GM23248 (cell line): ENCODE measurements around the gene ZBTB7C. TPM values are rescaled to one million over a fixed set of nuclear protein-coding genes. Genes with fewer than 3 reads are reported as not detected.

Experiments used
- DNase-seq: peaks from one replicate; pipeline ENCODE4 v3.0.0-alpha.2; 2015
- H2AFZ ChIP-seq: fragments of 200-600 bp; sonication (generic); 2 replicates; pipeline ENCODE4 v1.6.1; 2016; ENCODE audit warnings: antibody characterized with exemption
- H3F3A ChIP-seq: fragments of 200-600 bp; sonication (generic); 2 replicates; pipeline ENCODE4 v1.6.1; 2016; ENCODE audit warnings: mild to moderate bottlenecking, antibody characterized with exemption, mixed run types; ENCODE audit not compliant: insufficient read depth
- H3K27ac ChIP-seq: fragments of 200-600 bp; sonication (generic); 2 replicates; pipeline ENCODE4 v1.5.1; 2016; ENCODE audit warnings: mild to moderate bottlenecking
- H3K27me3 ChIP-seq: fragments of 200-600 bp; sonication (generic); replicated peaks from 2 replicates; pipeline ENCODE4 v1.6.1; 2016; ENCODE audit warnings: mild to moderate bottlenecking; ENCODE audit not compliant: insufficient read depth
- H3K36me3 ChIP-seq: fragments of 200-600 bp; sonication (generic); 2 replicates; pipeline ENCODE4 v1.6.1; 2016; ENCODE audit warnings: low read depth, mild to moderate bottlenecking
- H3K4me1 ChIP-seq: fragments of 200-600 bp; sonication (generic); 2 replicates; pipeline ENCODE4 v1.6.1; 2016; ENCODE audit warnings: mild to moderate bottlenecking; ENCODE audit not compliant: insufficient read depth
- H3K4me2 ChIP-seq: fragments of 200-600 bp; sonication (generic); one replicate; pipeline ENCODE4 v1.6.1; 2016; ENCODE audit warnings: mild to moderate bottlenecking; ENCODE audit not compliant: unreplicated experiment
- H3K4me3 ChIP-seq: fragments of 200-600 bp; sonication (generic); 2 replicates; pipeline ENCODE4 v1.5.1; 2016; ENCODE audit warnings: mild to moderate bottlenecking
- H3K79me2 ChIP-seq: fragments of 200-600 bp; sonication (generic); 2 replicates; pipeline ENCODE4 v1.6.1; 2016; ENCODE audit warnings: mild to moderate bottlenecking; ENCODE audit not compliant: insufficient read depth
- H3K9ac ChIP-seq: fragments of 200-600 bp; sonication (generic); 2 replicates; pipeline ENCODE4 v1.6.1; 2016; ENCODE audit warnings: mild to moderate bottlenecking
- H3K9me2 ChIP-seq: fragments of 200-600 bp; sonication (generic); 2 replicates; pipeline ENCODE4 v1.6.1; 2016; ENCODE audit warnings: mixed run types, mild to moderate bottlenecking, moderate library complexity; ENCODE audit not compliant: insufficient read depth
- H3K9me3 ChIP-seq: fragments of 200-600 bp; sonication (generic); one replicate; pipeline ENCODE4 v1.6.1; 2017; ENCODE audit warnings: low read depth
- H4K20me1 ChIP-seq: fragments of 200-600 bp; sonication (generic); 2 replicates; pipeline ENCODE4 v1.6.0; 2016; ENCODE audit not compliant: insufficient read depth
- EZH2 ChIP-seq: fragments of 200-600 bp; sonication (generic); IDR thresholded peaks from 2 replicates; pipeline ENCODE4 v1.6.1; 2018; ENCODE audit warnings: antibody characterized with exemption, mild to moderate bottlenecking; ENCODE audit not compliant: insufficient read depth, poor library complexity, severe bottlenecking
- EZH2phosphoT487 ChIP-seq: fragments of 200-600 bp; sonication (generic); IDR thresholded peaks from 2 replicates; pipeline ENCODE4 v1.6.1; 2018; ENCODE audit warnings: antibody characterized with exemption, moderate library complexity, mild to moderate bottlenecking, low read depth; ENCODE audit not compliant: insufficient read depth
- WGBS, 2 experiments: methylation state at CpG; one replicate each; pipeline ENCODE4 v1.1.6; 2015 to 2017; ENCODE audit warnings: low lambda C conversion rate in 2 of 2, low coverage in 1 of 2; ENCODE audit errors: missing lambda C conversion rate in 2 of 2; 5-methylcytosine and 5-hydroxymethylcytosine counted together
- in situ Hi-C: fragments of 300-500 bp; cut with MboI; formaldehyde crosslinking; loops from 2 replicates; pipeline ENCODE4 v1.15.0; 2020
- polyA plus RNA-seq: library from polyadenylated mRNA; unstranded; fragments of >200 nt; fragmentation: Nextera tagmentation; extraction: Ambion mirVana; gene quantifications from 2 replicates; pipeline ENCODE4 v1.2.1, GENCODE V29; 2016
- total RNA-seq: library from RNA; depleted of rRNA; stranded (reverse); fragments of >200 nt; shearing (Covaris generic); gene quantifications from 2 replicates; pipeline ENCODE4 v1.2.3, GENCODE V29; 2014

Gene ZBTB7C
- total and polyA plus RNA-seq, 2 experiments from 2014 or later, result not detected

DNA sequence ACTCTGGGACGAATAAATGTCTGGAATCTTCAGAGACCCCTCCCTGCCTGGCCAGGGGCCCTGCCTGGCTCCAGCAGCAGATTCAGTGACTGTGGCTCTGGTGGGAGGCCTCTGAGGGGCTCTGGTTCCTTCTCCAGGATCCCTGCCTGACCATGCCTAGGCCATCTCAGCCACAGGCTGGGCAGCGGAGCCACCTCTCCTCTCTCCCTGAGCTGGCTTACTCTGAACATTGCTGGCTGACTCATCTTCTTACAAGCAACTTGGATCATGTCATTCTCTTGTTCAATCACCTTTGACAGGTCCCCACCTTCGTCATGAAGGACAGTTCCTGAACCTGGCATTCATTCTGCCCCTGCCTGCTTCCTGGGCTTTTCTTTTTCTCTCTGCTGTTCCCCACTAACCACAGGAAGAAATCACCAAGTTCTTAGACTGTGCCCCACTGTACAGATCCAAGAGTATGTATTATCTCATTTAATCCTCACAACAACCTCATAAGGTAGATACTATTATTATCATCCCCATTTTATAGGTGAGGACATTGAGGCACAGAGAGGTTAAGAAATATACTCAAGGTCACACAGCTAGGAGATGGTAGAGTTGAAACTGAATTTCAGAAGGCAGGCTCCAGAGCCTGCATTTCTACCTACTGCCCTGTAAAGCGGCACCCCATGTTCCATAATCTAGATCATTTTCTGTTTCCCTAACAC is 323.2 kb downstream of the ZBTB7C start:
- in situ Hi-C loops, result no loop called here
- no peaks in the 10 kb centered on the region for H3K9me3 ChIP-seq

DNA sequence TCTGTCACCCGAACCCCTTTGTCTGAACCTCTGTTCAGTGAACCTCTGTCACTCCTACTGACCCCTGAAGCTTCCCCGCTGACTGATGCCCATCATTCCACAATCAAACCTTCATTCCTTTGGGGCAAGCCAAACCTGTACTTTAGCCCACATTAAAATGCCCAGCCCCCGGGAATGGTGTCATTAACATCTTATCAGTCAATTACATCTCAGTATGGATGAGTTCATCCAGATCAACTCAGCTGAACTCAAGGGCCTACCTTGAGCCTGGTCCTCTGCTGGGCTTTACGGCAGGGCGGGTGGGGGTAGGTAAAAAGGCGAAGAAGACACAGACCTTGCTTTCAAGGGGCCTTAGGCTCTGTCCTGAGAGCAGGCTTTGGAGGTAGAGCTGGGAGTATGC is 324.3 kb downstream of the ZBTB7C start:
- 69 to 76% methylated on average over 6 of the region's 6 CpGs for WGBS, 2 experiments
- H3K9ac ChIP-seq, result no peak overlapping the region
- no peak overlapping the region for H3K27ac ChIP-seq
- H3K36me3 ChIP-seq, result no peaks in the 10 kb centered on the region
- H3F3A ChIP-seq, result no peaks in the 10 kb centered on the region
- H3K4me2 ChIP-seq, result no peak overlapping the region
- H3K4me1 ChIP-seq, result no peaks in the 10 kb centered on the region
- no peaks in the 10 kb centered on the region for H3K9me2 ChIP-seq
- H3K79me2 ChIP-seq, result no peaks in the 10 kb centered on the region
- H4K20me1 ChIP-seq, result no peaks in the 10 kb centered on the region
- DNase-seq, result no peak
- TF ChIP-seq EZH2 (no peak), EZH2phosphoT487 (no peak)
- H2AFZ ChIP-seq, result no peak overlapping the region
- no peaks in the 10 kb centered on the region; the same call in 1 of the 2 replicates for H3K27me3 ChIP-seq
- H3K4me3 ChIP-seq, result no peak overlapping the region
- in situ Hi-C loops, result no loop called here
- no peaks in the 10 kb centered on the region for H3K9me3 ChIP-seq

More for the DNA sequence above, 323.2 kb downstream of the ZBTB7C start:
- Histone ChIP-seq H3K4me2 (no peak overlapping the region), H3K27me3 (no peaks in the 10 kb centered on the region; the same call in 1 of the 2 replicates), H2AFZ (no peak overlapping the region), H3K36me3 (no peaks in the 10 kb centered on the region), H3K4me3 (no peak overlapping the region), H3K79me2 (no peaks in the 10 kb centered on the region), H3K9me2 (no peaks in the 10 kb centered on the region), H3F3A (no peaks in the 10 kb centered on the region), H3K27ac (no peak overlapping the region), H3K9ac (no peak overlapping the region), H4K20me1 (no peaks in the 10 kb centered on the region), H3K4me1 (no peaks in the 10 kb centered on the region)
- 72 to 74% methylated on average over 4 of the region's 4 CpGs for WGBS, 2 experiments
- no peak for DNase-seq
- TF ChIP-seq EZH2, result no peak
- no peak for TF ChIP-seq EZH2phosphoT487

DNA sequence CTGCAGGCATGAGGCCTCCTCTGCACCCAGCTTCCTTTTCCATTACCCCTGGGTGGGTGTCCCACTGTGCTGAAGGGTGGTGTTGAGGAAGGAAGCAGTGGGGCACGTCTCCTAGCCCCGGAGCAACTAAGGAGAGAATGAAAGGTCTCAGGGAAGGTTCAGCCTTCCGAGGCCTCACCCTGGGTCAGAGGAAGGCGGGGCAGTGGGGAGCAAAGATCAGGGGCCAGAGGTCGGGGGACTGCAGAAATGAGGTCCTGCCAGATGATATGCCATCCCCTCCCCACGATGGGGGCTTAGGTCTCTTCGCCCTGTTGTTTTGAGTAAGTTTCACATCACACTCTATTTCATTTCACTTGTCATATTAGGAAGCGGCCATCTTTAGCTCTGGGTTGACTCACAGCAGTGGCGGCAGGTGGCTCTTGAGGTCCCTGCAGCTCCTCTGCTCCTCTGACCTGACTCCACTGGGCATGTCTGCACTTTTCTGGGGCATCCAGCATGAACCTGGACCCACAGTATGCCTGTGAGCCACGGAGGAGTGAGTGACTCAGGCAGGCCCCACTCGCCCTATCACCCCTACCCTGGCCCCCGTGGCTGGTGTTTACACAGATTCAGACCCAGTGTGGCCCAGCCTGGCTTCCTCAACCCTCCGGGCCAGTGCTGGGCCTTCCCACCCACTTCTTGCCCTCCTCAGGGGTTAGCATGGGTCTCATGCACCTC is 325.0 kb downstream of the ZBTB7C start:
- no peaks in the 10 kb centered on the region for H3K4me1 ChIP-seq
- in situ Hi-C loops, result no loop called here
- H3K36me3 ChIP-seq, result no peaks in the 10 kb centered on the region
- H4K20me1 ChIP-seq, result no peaks in the 10 kb centered on the region
- H3K4me3 ChIP-seq, result no peak overlapping the region
- no peak for DNase-seq
- no peak overlapping the region for H3K9ac ChIP-seq
- no peak overlapping the region for H3K27ac ChIP-seq
- H3K27me3 ChIP-seq, result no peaks in the 10 kb centered on the region; the same call in 1 of the 2 replicates
- H3K9me3 ChIP-seq, result no peaks in the 10 kb centered on the region
- TF ChIP-seq EZH2, result no peak
- TF ChIP-seq EZH2phosphoT487, result no peak
- H3K79me2 ChIP-seq, result no peaks in the 10 kb centered on the region
- 77 to 78% methylated on average over 12 to 13 of the region's 13 CpGs for WGBS, 2 experiments
- no peaks in the 10 kb centered on the region for H3K9me2 ChIP-seq
- H3K4me2 ChIP-seq, result no peak overlapping the region
- no peaks in the 10 kb centered on the region for H3F3A ChIP-seq
- H2AFZ ChIP-seq, result no peak overlapping the region

DNA sequence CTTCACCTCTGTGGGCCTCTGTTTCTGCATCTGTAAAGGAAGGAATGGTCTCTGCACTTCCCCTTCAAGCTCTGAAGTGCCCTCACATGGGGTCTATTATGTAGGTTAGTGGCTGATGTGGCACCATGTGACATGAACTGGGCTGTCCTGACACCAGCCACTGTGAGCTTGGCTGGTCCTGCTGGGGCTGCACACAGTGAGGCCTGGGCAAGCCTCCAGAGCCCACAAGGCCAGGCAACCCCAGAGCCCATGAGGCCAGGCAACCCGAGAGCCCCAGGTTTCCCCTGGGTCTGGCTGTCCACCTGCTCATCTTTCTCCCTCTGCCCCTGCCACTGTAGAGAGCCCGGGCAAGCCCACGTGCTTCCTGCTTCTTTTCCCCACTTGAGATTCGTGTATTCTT is 328.6 kb downstream of the ZBTB7C start:
- Histone ChIP-seq H3K4me3 (no peak overlapping the region), H3K9me3 (no peaks in the 10 kb centered on the region), H3K27ac (no peak overlapping the region), H3K27me3 (no peaks in the 10 kb centered on the region; the same call in 1 of the 2 replicates), H3K79me2 (no peaks in the 10 kb centered on the region), H3K4me2 (no peak overlapping the region), H2AFZ (no peak overlapping the region), H4K20me1 (no peaks in the 10 kb centered on the region), H3K36me3 (no peaks in the 10 kb centered on the region), H3F3A (no peaks in the 10 kb centered on the region), H3K9ac (no peak overlapping the region), H3K9me2 (no peaks in the 10 kb centered on the region), H3K4me1 (no peaks in the 10 kb centered on the region)
- 53 to 55% methylated on average over 4 of the region's 4 CpGs for WGBS, 2 experiments
- no peak for TF ChIP-seq EZH2phosphoT487
- no peak for TF ChIP-seq EZH2
- DNase-seq, result no peak
- in situ Hi-C loops, result no loop called here
